ENCODE results near the gene PNPLA1. TPM values are rescaled to one million over a fixed set of nuclear protein-coding genes. Genes with fewer than 3 reads are reported as not detected.

The PNPLA1 gene
- total RNA-seq, 1 donor from 2014 or later = not detected

- intact Hi-C loops (cut with micrococcal nuclease) = no loop called here
Observed at GRCh38 chr6:36355819-36356218, 86.0 kb downstream of the PNPLA1 start.

- intact Hi-C loops (cut with micrococcal nuclease) = no loop called here
Observed at GRCh38 chr6:36357872-36358225, 88.0 kb downstream of the PNPLA1 start.

Other genes starting within 250 kb of the PNPLA1 start
- not detected in 2 replicates for gene SLC26A8, start 245.4 kb upstream of the PNPLA1 start, total RNA-seq
- 62.9 and 64.9 TPM in 2 replicates for gene MAPK14, start 242.3 kb upstream of the PNPLA1 start, total RNA-seq
- gene MAPK13, start 139.5 kb upstream of the PNPLA1 start, total RNA-seq = 26.6 and 28.8 TPM in 2 replicates
- gene BRPF3, start 73.3 kb upstream of the PNPLA1 start, total RNA-seq = 23.3 and 23.8 TPM in 2 replicates
- 0.10 TPM in 1 of 2 replicates, not detected in the other for gene BNIP5, start 66.8 kb downstream of the PNPLA1 start, total RNA-seq
- 9.5 and 10.0 TPM in 2 replicates for gene ETV7, start 117.6 kb downstream of the PNPLA1 start, total RNA-seq
- 0.22 and 0.25 TPM in 2 replicates for gene PXT1, start 172.8 kb downstream of the PNPLA1 start, total RNA-seq
- 61.4 and 62.4 TPM in 2 replicates for gene KCTD20, start 172.9 kb downstream of the PNPLA1 start, total RNA-seq

Measured in T-helper 1 cell treated with Interleukin-12 subunit alpha and Interleukin-12 subunit beta and Interleukin-4 antibody, amounts not matched to agents 30 ng/mL and 1 ng/mL, for 36 hours (primary cell).